ENCODE data around the gene SEC14L1. TPM values are rescaled to one million over a fixed set of nuclear protein-coding genes. Genes with fewer than 3 reads are reported as not detected.

The SEC14L1 gene
- total and polyA plus RNA-seq, 2 of the 8 experiments (the other 6 are each of a cell fraction or from before 2014, with no cell fraction given) = 27.2 to 74.4 TPM

- no peak overlapping the region for H3K14ac ChIP-seq (ENCODE audit: insufficient read length)
- WGBS, 2 experiments (ENCODE audit: extremely low coverage in 1 of 2, insufficient coverage in 1 of 2, insufficient read length in 1 of 2, insufficient replicate concordance in 2 of 2, low coverage in 1 of 2, low lambda C conversion rate in 2 of 2, missing lambda C conversion rate in 1 of 2) = 74% methylated on average over 6 of the region's 6 CpGs; no CpG with 5 or more reads in 1 of the 2 experiments
- H2BK5ac ChIP-seq (ENCODE audit: low read depth, low read length) = no peak overlapping the region
- no peak overlapping the region for H2BK12ac ChIP-seq (ENCODE audit: low read depth, low read length)
- no peak overlapping the region for H3K4ac ChIP-seq (replicated peaks; ENCODE audit: insufficient read length, low read depth, low read length)
- no peak overlapping the region for H3K27ac ChIP-seq (ENCODE audit: low read depth, low read length)
- no peak overlapping the region for H4K5ac ChIP-seq (ENCODE audit: insufficient read length, low read depth, low read length)
- no peak overlapping the region for H2AFZ ChIP-seq (ENCODE audit: low read length)
- DNase-seq (ENCODE audit: low read depth in 1 of 2, low spot score in 2 of 2) (no peak), FAIRE-seq (no peak)
- H3K9ac ChIP-seq (replicated peaks in 1 of 4; ENCODE audit: extremely low read depth in 1 of 4, low read depth in 3 of 4, low read length in 3 of 4) = no peak overlapping the region
- peak overlapping the region in 1 of 2 experiments; percentile 3; a peak in 1 of 4 replicates for H3K4me2 ChIP-seq (ENCODE audit: insufficient read depth in 1 of 2, low read depth in 2 of 2, low read length in 2 of 2)
- H2BK120ac ChIP-seq (replicated peaks; ENCODE audit: low read depth, low read length) = no peak overlapping the region
- ChIA-PET POLR2A (ENCODE audit: partially characterized antibody) (interaction anchor here (1.5 kb wide), 2 partner anchors 9 to 10 kb away, joined by 4 to 5 read pairs; no protein-coding TSS in a partner anchor), CTCF (ENCODE audit: partially characterized antibody) (interaction anchor here (0.9 to 2.8 kb wide), 6 partner anchors 12 to 151 kb away, joined by 3 to 10 read pairs (median 4); no protein-coding TSS in a partner anchor)
- H3K27me3 ChIP-seq (replicated peaks in 1 of 4; ENCODE audit: control insufficient read depth in 3 of 4, extremely low read depth in 1 of 4, insufficient read depth in 3 of 4, low read length in 3 of 4) = no peaks in the 10 kb centered on the region
- no peak overlapping the region for H2AK5ac ChIP-seq (ENCODE audit: low read depth, low read length)
- no peak overlapping the region for H3K18ac ChIP-seq (ENCODE audit: extremely low read depth, low read length)
- H4K91ac ChIP-seq (replicated peaks; ENCODE audit: insufficient read length, low read length) = no peak overlapping the region
- peaks cover 14 to 34% (median 17%) of the 10 kb centered on the region in 4 experiments for H3K36me3 ChIP-seq (ENCODE audit: control insufficient read depth in 2 of 4, insufficient read depth in 4 of 4, low read length in 3 of 4)
- H3K4me3 ChIP-seq (ENCODE audit: extremely low read depth in 1 of 4, insufficient read depth in 2 of 4, low read depth in 3 of 4, low read length in 4 of 4) = no peak overlapping the region
- peaks cover 3% of the 10 kb centered on the region in 2 experiments for H4K20me1 ChIP-seq (replicated peaks in 1 of 2; ENCODE audit: control insufficient read depth in 1 of 2, insufficient read depth in 2 of 2, low read length in 2 of 2)
- H3K23me2 ChIP-seq (ENCODE audit: low read depth, low read length) = no peaks in the 10 kb centered on the region
- H3K23ac ChIP-seq (ENCODE audit: insufficient read length) = no peak overlapping the region
- no peak overlapping the region for H3K56ac ChIP-seq (replicated peaks; ENCODE audit: insufficient read length, low read depth, low read length)
- H3K79me1 ChIP-seq (ENCODE audit: low read depth, low read length) = no peaks in the 10 kb centered on the region; the same call in none of the 2 replicates
- H3K79me2 ChIP-seq (ENCODE audit: control insufficient read depth in 1 of 2, insufficient read depth in 2 of 2, low read length in 2 of 2) = peaks cover 0 to 6% of the 10 kb centered on the region in 2 experiments; a peak in 1 of 4 replicates
- no peaks in the 10 kb centered on the region for H3K9me3 ChIP-seq (ENCODE audit: insufficient read depth in 2 of 2, low read depth in 1 of 2, low read length in 1 of 2)
- no peak overlapping the region for H2BK20ac ChIP-seq (ENCODE audit: low read length)
- no peak overlapping the region for H4K8ac ChIP-seq (ENCODE audit: extremely low read depth, insufficient read depth, low read length)
- H2BK15ac ChIP-seq (ENCODE audit: low read length) = no peak overlapping the region
- H3K4me1 ChIP-seq (replicated peaks in 1 of 4; ENCODE audit: control insufficient read depth in 3 of 4, insufficient read depth in 4 of 4, low read length in 3 of 4) = no peaks in the 10 kb centered on the region; a peak in 2 of 7 replicates
- TF ChIP-seq NANOG (IDR thresholded peaks at IDR 0.05; ENCODE audit: insufficient read depth, low read depth, low read length, poor library complexity, severe bottlenecking) (no peak), CHD1 (IDR thresholded peaks at IDR 0.05; ENCODE audit: low read depth, low read length) (no peak)
Measured at GRCh38 chr17:77097631-77098180, 43.1 kb upstream of the SEC14L1 start.
